ENCODE measurements around the gene IL2.

Gene IL2

DNA sequence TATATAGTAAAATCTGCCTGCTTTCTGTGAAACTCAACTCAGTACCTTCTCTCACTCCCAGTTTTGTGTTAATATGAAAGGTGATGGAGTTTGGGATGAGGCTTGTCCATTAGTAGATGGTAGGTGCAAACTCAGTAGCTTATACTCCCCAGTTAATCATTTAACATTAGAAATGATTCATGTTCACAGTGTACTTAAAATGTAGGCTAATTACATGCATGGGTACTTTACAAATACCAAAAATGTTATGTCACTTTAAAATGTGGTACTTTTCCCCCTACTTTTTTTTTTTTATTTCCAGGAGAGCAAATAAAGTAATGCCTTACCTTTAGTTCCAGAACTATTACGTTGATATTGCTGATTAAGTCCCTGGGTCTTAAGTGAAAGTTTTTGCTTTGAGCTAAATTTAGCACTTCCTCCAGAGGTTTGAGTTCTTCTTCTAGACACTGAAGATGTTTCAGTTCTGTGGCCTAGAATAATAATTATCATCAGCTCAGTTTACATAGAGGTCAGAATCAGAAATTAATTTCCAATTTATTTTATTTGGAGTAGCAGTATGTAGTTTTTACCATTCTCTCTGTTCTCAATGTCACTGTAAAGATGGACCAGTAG is 3.0 kb downstream of the IL2 start:
- no peaks in the 10 kb centered on the region for H3K79me2 ChIP-seq
- no peak overlapping the region for H3K27ac ChIP-seq
- H3K4me2 ChIP-seq (ENCODE audit: low read length) = no peak overlapping the region
- H2AFZ ChIP-seq = no peak overlapping the region
- H3K27me3 ChIP-seq (ENCODE audit: control insufficient read depth, insufficient read depth, low read length) = no peaks in the 10 kb centered on the region
- H3K4me3 ChIP-seq (ENCODE audit: low read depth, low read length) = no peak overlapping the region
- TF ChIP-seq, protein P1, sequence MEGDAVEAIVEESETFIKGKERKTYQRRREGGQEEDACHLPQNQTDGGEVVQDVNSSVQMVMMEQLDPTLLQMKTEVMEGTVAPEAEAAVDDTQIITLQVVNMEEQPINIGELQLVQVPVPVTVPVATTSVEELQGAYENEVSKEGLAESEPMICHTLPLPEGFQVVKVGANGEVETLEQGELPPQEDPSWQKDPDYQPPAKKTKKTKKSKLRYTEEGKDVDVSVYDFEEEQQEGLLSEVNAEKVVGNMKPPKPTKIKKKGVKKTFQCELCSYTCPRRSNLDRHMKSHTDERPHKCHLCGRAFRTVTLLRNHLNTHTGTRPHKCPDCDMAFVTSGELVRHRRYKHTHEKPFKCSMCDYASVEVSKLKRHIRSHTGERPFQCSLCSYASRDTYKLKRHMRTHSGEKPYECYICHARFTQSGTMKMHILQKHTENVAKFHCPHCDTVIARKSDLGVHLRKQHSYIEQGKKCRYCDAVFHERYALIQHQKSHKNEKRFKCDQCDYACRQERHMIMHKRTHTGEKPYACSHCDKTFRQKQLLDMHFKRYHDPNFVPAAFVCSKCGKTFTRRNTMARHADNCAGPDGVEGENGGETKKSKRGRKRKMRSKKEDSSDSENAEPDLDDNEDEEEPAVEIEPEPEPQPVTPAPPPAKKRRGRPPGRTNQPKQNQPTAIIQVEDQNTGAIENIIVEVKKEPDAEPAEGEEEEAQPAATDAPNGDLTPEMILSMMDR (IDR thresholded peaks at IDR 0.05) = no peak
- no peaks in the 10 kb centered on the region for H3K36me3 ChIP-seq (ENCODE audit: control insufficient read depth, insufficient read depth, low read length)
- no peaks in the 10 kb centered on the region for H3K4me1 ChIP-seq
- no peaks in the 10 kb centered on the region for H3K9me3 ChIP-seq (ENCODE audit: control insufficient read depth, low read length)
- H3K9ac ChIP-seq = no peak overlapping the region

GRCh38 chr4:122450847-122451246 is 5.7 kb downstream of the IL2 start:
- Histone ChIP-seq H3K9ac (no peak overlapping the region), H3K27me3 (ENCODE audit: control insufficient read depth, insufficient read depth, low read length) (no peaks in the 10 kb centered on the region), H3K79me2 (no peaks in the 10 kb centered on the region), H3K4me3 (ENCODE audit: low read depth, low read length) (no peak overlapping the region), H3K9me3 (ENCODE audit: control insufficient read depth, low read length) (no peaks in the 10 kb centered on the region), H3K4me2 (ENCODE audit: low read length) (no peak overlapping the region), H3K36me3 (ENCODE audit: control insufficient read depth, insufficient read depth, low read length) (no peaks in the 10 kb centered on the region), H2AFZ (no peak overlapping the region), H3K4me1 (no peaks in the 10 kb centered on the region), H3K27ac (no peak overlapping the region)
- TF ChIP-seq, protein P1 (IDR thresholded peaks at IDR 0.05) = no peak

DNA sequence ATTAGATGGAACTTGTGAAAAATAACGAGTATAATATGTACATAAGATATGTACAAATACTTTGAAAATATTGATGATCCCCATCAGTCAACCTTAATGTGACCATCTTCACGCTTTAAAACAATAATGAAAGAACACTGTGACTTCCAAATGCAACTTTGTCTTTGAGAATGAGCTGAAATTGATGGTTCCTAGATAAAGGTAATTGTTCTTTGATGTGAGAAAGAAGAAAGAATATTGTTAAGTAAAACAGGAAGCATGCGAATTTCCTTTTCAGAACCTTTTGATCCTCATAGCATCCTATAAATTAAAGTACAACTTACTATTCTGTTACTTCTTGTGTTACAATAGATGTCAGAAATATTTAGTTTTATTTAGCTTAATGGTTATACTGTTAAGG is 22.2 kb downstream of the IL2 start:
- no peaks in the 10 kb centered on the region for H3K9me3 ChIP-seq (ENCODE audit: control insufficient read depth, low read length)
- H3K36me3 ChIP-seq (ENCODE audit: control insufficient read depth, insufficient read depth, low read length) = no peaks in the 10 kb centered on the region
- no peaks in the 10 kb centered on the region for H3K79me2 ChIP-seq
- no peak overlapping the region for H3K9ac ChIP-seq
- no peaks in the 10 kb centered on the region for H3K4me1 ChIP-seq
- no peak overlapping the region for H2AFZ ChIP-seq
- H3K27ac ChIP-seq = no peak overlapping the region
- H3K4me2 ChIP-seq (ENCODE audit: low read length) = no peak overlapping the region
- TF ChIP-seq, protein P1 (IDR thresholded peaks at IDR 0.05) = no peak
- H3K27me3 ChIP-seq (ENCODE audit: control insufficient read depth, insufficient read depth, low read length) = no peaks in the 10 kb centered on the region
- no peak overlapping the region for H3K4me3 ChIP-seq (ENCODE audit: low read depth, low read length)

- Histone ChIP-seq H3K9me3 (ENCODE audit: control insufficient read depth, low read length) (no peaks in the 10 kb centered on the region), H3K4me3 (ENCODE audit: low read depth, low read length) (no peak overlapping the region), H3K27me3 (ENCODE audit: control insufficient read depth, insufficient read depth, low read length) (no peaks in the 10 kb centered on the region), H3K27ac (no peak overlapping the region), H3K9ac (no peak overlapping the region), H3K79me2 (no peaks in the 10 kb centered on the region), H3K4me1 (no peaks in the 10 kb centered on the region), H2AFZ (no peak overlapping the region), H3K4me2 (ENCODE audit: low read length) (no peak overlapping the region), H3K36me3 (ENCODE audit: control insufficient read depth, insufficient read depth, low read length) (no peaks in the 10 kb centered on the region)
- TF ChIP-seq, protein P1 (IDR thresholded peaks at IDR 0.05) = no peak
Observed at GRCh38 chr4:122431351-122431750, 25.2 kb downstream of the IL2 start.

DNA sequence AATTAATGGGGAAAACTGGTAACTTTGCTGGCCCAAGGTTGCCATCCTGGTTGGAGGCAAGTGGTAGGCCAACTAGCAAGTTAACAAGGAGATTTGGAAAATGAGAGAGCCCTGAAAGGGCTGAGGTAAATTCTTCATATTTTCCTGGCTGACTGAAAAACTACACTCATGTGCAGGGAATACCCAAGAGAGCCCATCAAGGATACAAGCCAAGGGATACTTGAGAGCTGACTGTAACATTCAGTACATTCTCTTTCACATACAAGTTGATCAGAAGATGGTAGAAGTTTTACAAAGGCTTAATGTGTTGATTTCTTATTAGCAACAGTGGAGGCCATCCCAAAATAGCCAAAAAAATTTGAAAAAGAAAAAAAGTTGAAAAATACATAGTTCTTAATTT is 33.3 kb downstream of the IL2 start:
- Histone ChIP-seq H3K4me3 (ENCODE audit: low read depth, low read length) (no peak overlapping the region), H3K9ac (no peak overlapping the region), H3K36me3 (ENCODE audit: control insufficient read depth, insufficient read depth, low read length) (no peaks in the 10 kb centered on the region), H3K27ac (no peak overlapping the region), H3K27me3 (ENCODE audit: control insufficient read depth, insufficient read depth, low read length) (no peaks in the 10 kb centered on the region), H3K4me1 (no peaks in the 10 kb centered on the region), H2AFZ (no peak overlapping the region), H3K4me2 (ENCODE audit: low read length) (no peak overlapping the region), H3K9me3 (ENCODE audit: control insufficient read depth, low read length) (no peaks in the 10 kb centered on the region), H3K79me2 (no peaks in the 10 kb centered on the region)
- TF ChIP-seq, protein P1 (IDR thresholded peaks at IDR 0.05) = no peak

Data from parathyroid adenoma (tissue), 2 donors.